ENCODE data around the gene CCDC184.
"Not testable (repeated sequence)": the region's sequence is repeated elsewhere in the genome, so short reads cannot be mapped to it uniquely, and the experiment has no call there.

Gene CCDC184

DNA sequence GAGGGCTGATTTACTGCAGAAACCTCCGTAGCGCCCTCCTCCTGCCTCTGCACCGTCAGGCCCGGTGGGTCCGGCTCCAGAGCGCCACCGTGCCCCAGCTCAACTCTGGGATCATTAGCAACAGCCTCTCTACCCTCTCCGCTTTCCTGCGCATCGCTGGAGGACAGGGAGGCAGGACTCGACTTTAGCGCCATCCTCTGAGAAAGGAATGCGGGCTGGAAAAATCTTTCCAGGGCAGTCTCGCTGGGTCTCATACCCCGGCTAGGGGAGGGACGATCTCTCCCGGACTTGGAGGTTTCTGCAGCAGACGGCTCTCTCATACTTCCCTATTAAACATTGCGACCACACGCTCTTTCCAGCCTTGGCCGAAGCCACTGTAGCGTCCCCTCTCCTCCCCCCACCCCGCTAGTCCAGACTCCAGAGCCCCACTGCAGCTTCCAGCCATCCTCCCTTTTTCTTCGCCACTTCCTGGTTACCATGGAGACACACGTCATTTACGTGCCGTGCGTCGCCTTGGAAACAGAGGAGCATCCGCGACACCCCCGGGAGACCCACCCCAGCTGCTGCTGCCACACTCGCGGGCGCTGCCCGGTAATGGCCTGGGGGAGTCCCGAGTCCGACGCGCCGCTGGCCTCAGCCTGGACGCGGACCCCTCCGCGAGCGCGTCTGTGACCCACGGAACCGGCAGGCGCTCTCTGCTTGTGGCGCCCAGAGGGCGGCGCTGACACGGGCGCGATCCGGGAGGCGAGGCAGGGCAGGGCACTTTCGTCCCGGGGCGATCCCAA is at the start of gene CCDC184:
Gene CCDC184 (plus strand): TSS at position 554 of the 785 bp plus-strand sequence. CDS start 479 bp downstream, outside the sequence.
- peak; percentile 81 to 84 for DNase-seq

GRCh38 chr12:48135027-48135426 is 48.4 kb upstream of the CCDC184 start:
- DNase-seq = no peak

DNA sequence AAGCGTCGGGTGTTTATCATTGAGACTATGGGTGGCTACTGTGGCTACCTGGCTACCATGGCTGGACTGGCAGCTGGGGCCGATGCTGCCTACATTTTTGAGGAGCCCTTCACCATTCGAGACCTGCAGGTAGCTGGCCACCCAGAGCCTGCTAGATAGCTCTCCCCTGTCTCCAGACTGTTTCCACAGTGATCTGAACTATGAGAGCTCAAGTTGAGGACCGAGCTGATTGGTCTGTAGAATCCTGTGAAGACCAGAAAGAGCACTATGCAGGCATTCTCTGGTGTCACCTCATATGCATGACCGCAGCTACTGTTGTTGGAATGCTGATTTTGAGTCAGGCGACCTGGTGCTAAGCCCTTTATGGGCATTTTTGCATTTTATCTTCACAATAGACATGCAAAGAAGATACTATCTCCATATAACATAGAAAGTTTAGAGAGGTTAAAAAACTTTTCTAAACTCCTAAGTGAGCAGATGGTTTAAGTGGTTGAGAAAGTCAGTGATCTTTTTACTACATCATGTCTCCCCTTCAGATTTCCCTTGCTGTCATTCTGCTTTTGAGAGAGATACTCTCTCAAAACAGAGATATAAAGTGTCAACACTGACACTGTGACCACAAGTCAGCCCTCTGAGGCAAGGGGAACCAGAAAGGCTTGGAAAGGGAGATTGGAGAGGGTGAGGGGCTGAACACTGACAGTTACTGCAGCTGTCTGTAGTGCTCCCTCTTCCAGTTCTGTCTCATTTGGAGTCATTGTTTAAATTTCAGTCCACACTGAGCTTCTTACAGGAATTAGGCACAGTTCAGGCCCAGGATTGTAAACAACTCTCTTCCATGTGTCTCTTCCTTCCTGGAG is 40.4 kb upstream of the CCDC184 start:
- no peak for DNase-seq

- no peak for DNase-seq
Observed at GRCh38 chr12:48143898-48144297, 39.5 kb upstream of the CCDC184 start.

- DNase-seq = no peak
Observed at GRCh38 chr12:48145981-48146380, 37.5 kb upstream of the CCDC184 start.

DNA sequence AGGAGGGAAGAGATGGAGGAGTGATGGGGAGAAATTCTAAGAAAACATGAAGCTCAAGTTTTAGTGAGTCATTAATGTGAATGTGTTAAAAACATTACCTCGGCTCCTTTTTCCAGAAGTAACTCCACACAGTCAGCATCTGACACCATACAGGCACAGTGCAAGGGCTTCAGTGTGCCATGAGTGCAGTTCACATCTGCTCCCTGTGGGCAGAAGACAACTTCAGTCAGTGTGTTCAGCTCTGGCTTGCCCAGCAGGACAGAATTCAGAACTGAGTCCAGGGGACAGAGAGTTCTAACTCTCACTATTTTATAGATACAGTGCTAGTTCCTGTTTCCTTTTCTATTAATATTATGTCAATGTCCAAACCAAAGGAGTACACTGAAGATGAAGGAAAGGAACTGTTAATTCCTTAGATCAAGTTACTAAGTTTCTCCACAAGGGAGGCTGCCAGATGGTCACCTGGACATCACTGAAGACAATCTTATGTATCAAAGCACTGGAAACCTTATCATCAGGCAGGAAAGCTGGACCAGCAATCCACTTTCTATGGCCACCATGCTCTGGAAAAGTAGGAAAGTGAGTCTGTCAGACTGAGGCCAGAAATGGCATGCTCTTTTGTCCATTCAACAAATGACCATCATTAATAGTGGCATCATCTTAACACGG is 32.2 kb upstream of the CCDC184 start:
- no peak for DNase-seq

DNA sequence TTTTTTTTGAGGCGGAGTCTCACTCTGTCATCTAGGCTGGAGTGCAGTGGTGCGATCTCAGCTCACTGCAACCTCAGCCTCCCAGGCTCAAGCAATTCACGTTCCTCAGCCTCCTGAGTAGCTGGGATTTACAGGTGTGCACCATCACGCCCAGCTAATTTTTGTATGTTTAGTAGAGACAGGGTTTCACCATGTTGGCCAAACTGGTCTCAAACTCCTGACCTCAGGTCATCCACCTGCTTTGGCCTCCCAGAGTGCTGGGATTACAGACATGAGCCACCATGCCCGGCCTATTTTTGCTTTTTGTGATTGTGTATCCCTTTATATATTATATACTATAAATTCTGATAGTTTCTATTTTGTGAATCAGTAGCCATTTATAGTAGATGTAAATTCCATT is 27.7 kb upstream of the CCDC184 start:
- not testable (repeated sequence) for DNase-seq

- DNase-seq = no peak
Observed at GRCh38 chr12:48156652-48157017, 26.8 kb upstream of the CCDC184 start.

- peak; percentile 99 for DNase-seq
Observed at GRCh38 chr12:48157018-48157888, 26.2 kb upstream of the CCDC184 start, which contains the start of gene ASB8. Gene ASB8 (minus strand): TSS chr12:48157515. CDS start chr12:48153496, 4,019 bp downstream.

- peak; percentile 30 to 32 for DNase-seq
Observed at GRCh38 chr12:48157889-48158370, 25.5 kb upstream of the CCDC184 start.

- DNase-seq = no peak
Observed at GRCh38 chr12:48160046-48160445, 23.4 kb upstream of the CCDC184 start.

DNA sequence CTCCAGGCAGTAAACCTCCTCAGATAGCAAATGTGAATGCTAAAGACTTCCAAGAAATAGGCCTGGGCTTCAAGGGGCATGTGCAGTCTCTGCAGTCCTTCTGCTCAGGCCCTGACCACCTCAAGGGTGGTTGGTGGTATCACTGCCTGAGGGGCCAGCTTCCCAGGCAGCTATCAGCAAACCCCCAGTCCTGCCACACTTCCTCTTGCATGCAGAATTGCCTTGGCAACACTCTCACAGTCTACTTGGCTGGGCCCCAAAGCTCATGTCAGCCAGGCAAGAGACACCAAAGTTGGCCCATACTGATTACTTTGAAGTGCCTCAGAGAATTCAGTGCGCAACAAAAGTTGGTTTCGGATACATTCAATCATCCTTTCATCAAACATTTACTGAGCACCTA is 22.6 kb upstream of the CCDC184 start:
- DNase-seq = no peak

GRCh38 chr12:48163150-48163747 is 20.2 kb upstream of the CCDC184 start:
- no peak for DNase-seq

DNA sequence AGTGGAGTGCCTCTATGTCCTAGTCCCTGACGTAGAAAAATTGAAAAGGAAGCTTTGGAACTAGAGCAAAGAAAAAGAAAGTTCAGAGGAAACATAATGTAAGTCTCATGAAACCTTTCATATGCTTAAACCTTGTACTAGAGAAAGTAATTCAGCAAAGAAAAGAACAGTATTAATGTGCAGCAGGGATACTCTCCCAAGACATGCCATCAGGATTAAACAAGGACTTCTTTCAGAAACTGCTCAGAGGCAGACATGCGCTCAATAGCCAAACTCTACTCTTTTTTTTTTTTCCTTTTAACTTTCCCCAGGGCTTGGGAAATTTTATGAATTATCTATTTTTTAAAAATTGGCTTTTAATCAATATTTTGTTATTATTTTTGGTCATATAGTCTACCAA is 19.0 kb upstream of the CCDC184 start:
- no peak for DNase-seq

GRCh38 chr12:48165089-48165981 is 18.1 kb upstream of the CCDC184 start:
- DNase-seq = peak in 1 of 2 experiments; percentile 35

- no peak for DNase-seq
Observed at GRCh38 chr12:48169011-48169410, 14.4 kb upstream of the CCDC184 start.

GRCh38 chr12:48175613-48176416 is 7.6 kb upstream of the CCDC184 start:
- no peak for DNase-seq

DNA sequence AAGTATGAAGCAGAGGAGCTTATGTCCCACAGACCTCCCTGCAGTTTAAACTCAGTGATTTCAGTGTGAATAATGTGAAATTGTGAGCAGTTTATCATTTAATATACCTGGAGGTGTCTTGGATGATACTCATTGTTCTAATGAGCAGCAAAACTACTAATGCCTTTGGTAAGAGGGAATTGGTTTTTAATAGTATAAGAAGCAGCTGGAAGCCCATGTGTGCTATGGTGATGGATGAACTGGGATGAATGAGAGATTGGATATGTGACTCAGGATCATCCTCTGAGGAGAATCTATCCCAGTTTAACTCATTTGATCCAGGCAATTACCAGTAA is 7.1 kb upstream of the CCDC184 start:
- no peak for DNase-seq

- DNase-seq = no peak
Observed at GRCh38 chr12:48177982-48178381, 5.5 kb upstream of the CCDC184 start.

- DNase-seq = no peak
Observed at GRCh38 chr12:48179466-48179865, 4.0 kb upstream of the CCDC184 start.

Measured in activated T-cell treated with anti-CD3 and anti-CD28 coated beads, Interleukin-2, amount 50 U/mL, for 48 hours (primary cell).